Fibroblast of lung (primary cell): ENCODE measurements around the gene TMEM151B. TPM values are rescaled to one million over a fixed set of nuclear protein-coding genes. Genes with fewer than 3 reads are reported as not detected.

Experiments
- DNase-seq, 2 donors: peaks; one replicate each; pipeline versions ENCODE4 v3.0.0 to v3.0.0-alpha.2; 2010; ENCODE audit warnings: low read depth in 2 of 2
- H2AFZ ChIP-seq: 2 replicates; pipeline ENCODE4 v1.5.1; 2012; ENCODE audit warnings: low read length, control low read depth, inconsistent platforms
- H3K27ac ChIP-seq: 2 replicates; pipeline ENCODE4 v1.5.1; 2011; ENCODE audit warnings: low read length, control low read depth; ENCODE audit not compliant: insufficient read depth
- H3K27me3 ChIP-seq: 2 replicates; pipeline ENCODE4 v1.5.1; 2011; ENCODE audit warnings: mild to moderate bottlenecking, low read length; ENCODE audit not compliant: control insufficient read depth, insufficient read depth
- H3K36me3 ChIP-seq: 2 replicates; pipeline ENCODE4 v1.5.1; 2011; ENCODE audit warnings: low read length; ENCODE audit not compliant: control insufficient read depth, insufficient read depth
- H3K4me1 ChIP-seq: 2 replicates; pipeline ENCODE4 v1.5.1; 2011; ENCODE audit warnings: low read length; ENCODE audit not compliant: control insufficient read depth, insufficient read depth; ENCODE audit errors: extremely low read depth
- H3K4me2 ChIP-seq: 2 replicates; pipeline ENCODE4 v1.5.1; 2011; ENCODE audit warnings: low read length, control low read depth; ENCODE audit not compliant: insufficient read depth; ENCODE audit errors: extremely low read depth
- H3K4me3 ChIP-seq, 4 experiments: fragments of 200-600 bp in 1 of 4; sonication (generic) in 1 of 4; replicated peaks in 1 of 4; 2 replicates each; pipeline ENCODE4 v1.5.1; 2011 to 2016; ENCODE audit warnings: low read length in 4 of 4, low read depth in 3 of 4, mild to moderate bottlenecking in 3 of 4, control low read depth in 2 of 4, inconsistent platforms in 1 of 4, mixed read lengths in 1 of 4; ENCODE audit not compliant: insufficient read depth in 1 of 4; ENCODE audit errors: control extremely low read depth in 1 of 4
- H3K79me2 ChIP-seq: 2 replicates; pipeline ENCODE4 v1.5.1; 2012; ENCODE audit warnings: mild to moderate bottlenecking, low read length, inconsistent platforms; ENCODE audit not compliant: control insufficient read depth, insufficient read depth
- H3K9ac ChIP-seq: 2 replicates; pipeline ENCODE4 v1.5.1; 2011; ENCODE audit warnings: mild to moderate bottlenecking, low read length, control low read depth; ENCODE audit not compliant: insufficient read depth
- H3K9me3 ChIP-seq: 2 replicates; pipeline ENCODE4 v1.5.1; 2012; ENCODE audit warnings: low read depth, low read length; ENCODE audit not compliant: control insufficient read depth, insufficient read depth
- H4K20me1 ChIP-seq: 2 replicates; pipeline ENCODE4 v1.5.1; 2011; ENCODE audit warnings: low read length; ENCODE audit not compliant: control insufficient read depth, insufficient read depth; ENCODE audit errors: extremely low read depth
- CTCF ChIP-seq, 2 donors: IDR thresholded peaks in 1 of 2; conservative IDR thresholded peaks in 1 of 2; 1 replicate in 1 of 2; 2 replicates in 1 of 2; pipeline ENCODE4 v1.5.1; 2011 to 2012; ENCODE audit warnings: low read length in 2 of 2, control low read depth in 1 of 2, inconsistent platforms in 1 of 2, low read depth in 1 of 2, mild to moderate bottlenecking in 1 of 2
- EZH2 ChIP-seq: IDR thresholded peaks from 2 replicates; pipeline ENCODE4 v1.5.1; 2012; ENCODE audit warnings: low read length, control low read depth, mild to moderate bottlenecking; ENCODE audit errors: missing control alignments
- polyA plus RNA-seq, 2 donors: library from polyadenylated mRNA; depleted of rRNA in 1 of 2; stranded (reverse) in 1 of 2; unstranded in 1 of 2; fragments of >200 nt; gene quantifications; 2 replicates each; pipeline ENCODE4 v1.2.1, GENCODE V29; 2011 to 2012; ENCODE audit warnings: missing spikeins in 1 of 2
- total RNA-seq: library from RNA; depleted of rRNA; stranded (reverse); fragments of >200 nt; gene quantifications from 2 replicates; pipeline ENCODE4 v1.2.1, GENCODE V29; 2014

TMEM151B gene
- total and polyA plus RNA-seq, 2 donors (not counting 1 experiment from before 2014, with no cell fraction given): under 0.01 TPM; not detected in 1

- Histone ChIP-seq H3K36me3 (peaks cover 25% of the 10 kb centered on the region), H3K4me3 (no peak overlapping the region), H3K4me1 (peaks cover 11% of the 10 kb centered on the region), H3K27me3 (no peaks in the 10 kb centered on the region), H2AFZ (no peak overlapping the region), H4K20me1 (no peaks in the 10 kb centered on the region), H3K9me3 (no peaks in the 10 kb centered on the region), H3K4me2 (no peak overlapping the region), H3K79me2 (peaks cover 6% of the 10 kb centered on the region), H3K9ac (no peak overlapping the region), H3K27ac (peak overlapping the region; percentile 53)
- no peak for TF ChIP-seq CTCF (conservative IDR thresholded peaks at IDR 0.05 in 1 of 2, IDR thresholded peaks at IDR 0.05 in 1 of 2; ENCODE audit: low read depth in 1 of 2, low read length in 2 of 2)
- TF ChIP-seq EZH2: no peak
- no peak for DNase-seq
These were observed 39.4 kb downstream of the TMEM151B start for GRCh38 chr6:44309631-44310030.

- peaks cover 20% of the 10 kb centered on the region for H3K36me3 ChIP-seq
- no peak overlapping the region for H3K4me3 ChIP-seq
- no peak overlapping the region for H3K4me2 ChIP-seq
- H4K20me1 ChIP-seq: no peaks in the 10 kb centered on the region
- no peak overlapping the region for H3K9ac ChIP-seq
- TF ChIP-seq CTCF (conservative IDR thresholded peaks at IDR 0.05 in 1 of 2, IDR thresholded peaks at IDR 0.05 in 1 of 2; ENCODE audit: low read depth in 1 of 2, low read length in 2 of 2) (no peak), EZH2 (no peak)
- peaks cover 11% of the 10 kb centered on the region for H3K4me1 ChIP-seq
- no peaks in the 10 kb centered on the region for H3K9me3 ChIP-seq
- DNase-seq: no peak
- no peak overlapping the region for H3K27ac ChIP-seq
- H2AFZ ChIP-seq: no peak overlapping the region
- peaks cover 6% of the 10 kb centered on the region for H3K79me2 ChIP-seq
- no peaks in the 10 kb centered on the region for H3K27me3 ChIP-seq
These were observed 40.0 kb downstream of the TMEM151B start for GRCh38 chr6:44310241-44310640.

GRCh38 chr6:44311304-44311703 is 41.1 kb downstream of the TMEM151B start:
- Histone ChIP-seq H3K9me3 (no peaks in the 10 kb centered on the region), H3K4me2 (no peak overlapping the region), H2AFZ (no peak overlapping the region), H3K27me3 (peaks cover 2% of the 10 kb centered on the region), H3K9ac (no peak overlapping the region), H3K36me3 (peaks cover 15% of the 10 kb centered on the region), H3K79me2 (peaks cover 6% of the 10 kb centered on the region), H4K20me1 (no peaks in the 10 kb centered on the region), H3K27ac (no peak overlapping the region), H3K4me1 (peaks cover 11% of the 10 kb centered on the region), H3K4me3 (no peak overlapping the region)
- TF ChIP-seq CTCF (conservative IDR thresholded peaks at IDR 0.05 in 1 of 2, IDR thresholded peaks at IDR 0.05 in 1 of 2; ENCODE audit: low read depth in 1 of 2, low read length in 2 of 2) (no peak), EZH2 (no peak)
- DNase-seq: no peak
